ENCODE measurements around the gene UST. TPM values are rescaled to one million over a fixed set of nuclear protein-coding genes. Genes with fewer than 3 reads are reported as not detected.

UST gene
- total RNA-seq, 4 donors from 2014 or later = 16.7 to 19.5 (median 18.1) TPM

- Histone ChIP-seq H3K9me3 (no peaks in the 10 kb centered on the region), H3K27ac (no peak overlapping the region), H3K36me3 (no peaks in the 10 kb centered on the region), H3K4me3 (no peak overlapping the region), H3K4me1 (no peaks in the 10 kb centered on the region), H3K27me3 (no peaks in the 10 kb centered on the region)
- TF ChIP-seq POLR2A (IDR thresholded peaks at IDR 0.05) = no peak
- no peak for TF ChIP-seq POLR2AphosphoS5 (IDR thresholded peaks at IDR 0.05)
- TF ChIP-seq EP300 (IDR thresholded peaks at IDR 0.05) = no peak
- TF ChIP-seq, protein P1, sequence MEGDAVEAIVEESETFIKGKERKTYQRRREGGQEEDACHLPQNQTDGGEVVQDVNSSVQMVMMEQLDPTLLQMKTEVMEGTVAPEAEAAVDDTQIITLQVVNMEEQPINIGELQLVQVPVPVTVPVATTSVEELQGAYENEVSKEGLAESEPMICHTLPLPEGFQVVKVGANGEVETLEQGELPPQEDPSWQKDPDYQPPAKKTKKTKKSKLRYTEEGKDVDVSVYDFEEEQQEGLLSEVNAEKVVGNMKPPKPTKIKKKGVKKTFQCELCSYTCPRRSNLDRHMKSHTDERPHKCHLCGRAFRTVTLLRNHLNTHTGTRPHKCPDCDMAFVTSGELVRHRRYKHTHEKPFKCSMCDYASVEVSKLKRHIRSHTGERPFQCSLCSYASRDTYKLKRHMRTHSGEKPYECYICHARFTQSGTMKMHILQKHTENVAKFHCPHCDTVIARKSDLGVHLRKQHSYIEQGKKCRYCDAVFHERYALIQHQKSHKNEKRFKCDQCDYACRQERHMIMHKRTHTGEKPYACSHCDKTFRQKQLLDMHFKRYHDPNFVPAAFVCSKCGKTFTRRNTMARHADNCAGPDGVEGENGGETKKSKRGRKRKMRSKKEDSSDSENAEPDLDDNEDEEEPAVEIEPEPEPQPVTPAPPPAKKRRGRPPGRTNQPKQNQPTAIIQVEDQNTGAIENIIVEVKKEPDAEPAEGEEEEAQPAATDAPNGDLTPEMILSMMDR (IDR thresholded peaks at IDR 0.05) = no peak
- 98% methylated on average over 13 of the region's 13 CpGs for WGBS
- no peak for DNase-seq (ENCODE audit: low spot score in 2 of 2)
Measured at GRCh38 chr6:148964467-148964866, 217.6 kb downstream of the UST start.

- Histone ChIP-seq H3K27ac (no peak overlapping the region), H3K36me3 (no peaks in the 10 kb centered on the region), H3K9me3 (no peaks in the 10 kb centered on the region), H3K4me3 (no peak overlapping the region), H3K4me1 (no peaks in the 10 kb centered on the region), H3K27me3 (no peaks in the 10 kb centered on the region)
- DNase-seq (ENCODE audit: low spot score in 2 of 2) = no peak
- 79% methylated on average over 9 of the region's 9 CpGs for WGBS
- TF ChIP-seq POLR2A (IDR thresholded peaks at IDR 0.05) (no peak), EP300 (IDR thresholded peaks at IDR 0.05) (no peak), POLR2AphosphoS5 (IDR thresholded peaks at IDR 0.05) (no peak)
- TF ChIP-seq, protein P1 (IDR thresholded peaks at IDR 0.05) = no peak
Measured at GRCh38 chr6:148965287-148965686, 218.5 kb downstream of the UST start.

DNA sequence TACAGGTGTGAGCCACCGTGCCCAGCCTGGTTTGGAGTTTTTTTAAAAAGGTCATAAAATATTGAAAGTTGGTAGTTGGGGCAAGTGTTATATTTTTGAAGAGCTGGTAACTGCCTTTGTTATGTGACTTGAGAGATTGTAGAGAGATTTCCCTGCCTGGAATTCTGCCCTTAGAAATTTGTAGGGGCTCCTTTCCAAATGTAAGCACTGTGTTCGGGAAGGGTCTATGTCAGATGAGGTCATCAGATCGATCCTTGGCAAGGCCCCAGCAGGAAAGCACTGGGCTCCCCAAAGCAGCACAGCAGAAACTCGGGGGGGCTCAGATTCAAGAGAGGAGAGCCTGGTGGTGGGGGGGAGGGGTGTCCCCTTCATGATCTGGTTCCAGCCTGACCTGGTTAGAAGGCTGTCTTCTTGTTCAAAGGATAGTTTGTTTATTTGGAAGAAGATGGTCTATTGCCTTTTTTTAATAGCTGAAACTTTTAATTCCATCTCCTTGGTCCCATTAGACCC, 220.2 kb downstream of the UST start:
- 50% methylated on average over 4 of the region's 4 CpGs for WGBS
- Histone ChIP-seq H3K9me3 (no peaks in the 10 kb centered on the region), H3K27me3 (no peaks in the 10 kb centered on the region), H3K4me3 (no peak overlapping the region), H3K27ac (no peak overlapping the region), H3K36me3 (no peaks in the 10 kb centered on the region), H3K4me1 (no peaks in the 10 kb centered on the region)
- TF ChIP-seq POLR2AphosphoS5 (IDR thresholded peaks at IDR 0.05) = no peak
- no peak for TF ChIP-seq EP300 (IDR thresholded peaks at IDR 0.05)
- no peak for TF ChIP-seq POLR2A (IDR thresholded peaks at IDR 0.05)
- TF ChIP-seq, protein P1 (IDR thresholded peaks at IDR 0.05) = no peak
- no peak for DNase-seq (ENCODE audit: low spot score in 2 of 2)

- Histone ChIP-seq H3K4me3 (no peak overlapping the region), H3K9me3 (no peaks in the 10 kb centered on the region), H3K36me3 (no peaks in the 10 kb centered on the region), H3K27me3 (no peaks in the 10 kb centered on the region), H3K27ac (no peak overlapping the region), H3K4me1 (peaks cover 4% of the 10 kb centered on the region)
- TF ChIP-seq POLR2A (IDR thresholded peaks at IDR 0.05) (no peak), EP300 (IDR thresholded peaks at IDR 0.05) (no peak), POLR2AphosphoS5 (IDR thresholded peaks at IDR 0.05) (no peak)
- no peak for DNase-seq (ENCODE audit: low spot score in 2 of 2)
- 59% methylated on average over 7 of the region's 7 CpGs for WGBS
Measured at GRCh38 chr6:148967541-148967956, 220.7 kb downstream of the UST start.

- H3K27ac ChIP-seq = peak overlapping the region; percentile 47
- 88% methylated on average over 4 of the region's 4 CpGs for WGBS
Measured at GRCh38 chr6:148968771-148969602, 222.2 kb downstream of the UST start.

More at GRCh38 chr6:148968771-148969602, 222.2 kb downstream of the UST start:
- Histone ChIP-seq H3K27me3 (no peaks in the 10 kb centered on the region), H3K9me3 (no peaks in the 10 kb centered on the region), H3K36me3 (no peaks in the 10 kb centered on the region), H3K4me1 (peaks cover 6% of the 10 kb centered on the region), H3K4me3 (no peak overlapping the region)
- DNase-seq (ENCODE audit: low spot score in 2 of 2) = no peak
- TF ChIP-seq POLR2AphosphoS5 (IDR thresholded peaks at IDR 0.05) = no peak
- TF ChIP-seq, protein P1 (IDR thresholded peaks at IDR 0.05) = no peak
- no peak for TF ChIP-seq POLR2A (IDR thresholded peaks at IDR 0.05)
- no peak for TF ChIP-seq EP300 (IDR thresholded peaks at IDR 0.05)
